GM18508 (cell line): Measurements from ENCODE around the gene ACTN1.
"Not testable (repeated sequence)": the region's sequence is repeated elsewhere in the genome, so short reads cannot be mapped to it uniquely, and the experiment has no call there.

Experiments used
- ATAC-seq: cut with Tn5 transposase; IDR thresholded peaks from one replicate; pipeline ENCODE4 v1.9.1; 2021; ENCODE audit warnings: moderate number of reproducible peaks; ENCODE audit not compliant: insufficient read depth, unreplicated experiment

The ACTN1 gene

GRCh38 chr14:68979021-68979721 is at the start of gene ACTN1:
TSS of gene ACTN1 (minus strand) at chr14:68979302. CDS start at chr14:68979056, 246 bp downstream.
- no peak for ATAC-seq

- ATAC-seq, result no peak
These were observed 48.3 kb upstream of the ACTN1 start for GRCh38 chr14:69027242-69027913.

GRCh38 chr14:69023035-69023434 is 43.9 kb upstream of the ACTN1 start:
- no peak for ATAC-seq

- not testable (repeated sequence) for ATAC-seq
These were observed 43.0 kb upstream of the ACTN1 start for GRCh38 chr14:69022093-69022492.

GRCh38 chr14:69017706-69018105 is 38.6 kb upstream of the ACTN1 start:
- ATAC-seq, result no peak

GRCh38 chr14:69014829-69015259 is 35.7 kb upstream of the ACTN1 start:
- ATAC-seq, result no peak

GRCh38 chr14:69013943-69014782 is 35.1 kb upstream of the ACTN1 start:
- no peak for ATAC-seq

- no peak for ATAC-seq
These were observed 33.3 kb upstream of the ACTN1 start for GRCh38 chr14:69012256-69012953.

- ATAC-seq, result no peak
These were observed 31.5 kb upstream of the ACTN1 start for GRCh38 chr14:69010648-69011047.

- ATAC-seq, result no peak
These were observed 29.4 kb upstream of the ACTN1 start for GRCh38 chr14:69008421-69008884.

- no peak for ATAC-seq
These were observed 27.2 kb upstream of the ACTN1 start for GRCh38 chr14:69006346-69006745.

GRCh38 chr14:69005432-69006148 is 26.5 kb upstream of the ACTN1 start:
- no peak for ATAC-seq

- no peak for ATAC-seq
These were observed 25.8 kb upstream of the ACTN1 start for GRCh38 chr14:69004731-69005431.

- ATAC-seq, result no peak
These were observed 24.5 kb upstream of the ACTN1 start for GRCh38 chr14:69003626-69004025.

GRCh38 chr14:69002069-69002468 is 23.0 kb upstream of the ACTN1 start:
- no peak for ATAC-seq

- ATAC-seq, result no peak
These were observed 22.3 kb upstream of the ACTN1 start for GRCh38 chr14:69001375-69001774.

- ATAC-seq, result no peak
These were observed 19.0 kb upstream of the ACTN1 start for GRCh38 chr14:68998062-68998461.

- ATAC-seq, result no peak
These were observed 16.6 kb upstream of the ACTN1 start for GRCh38 chr14:68995731-68996130.

GRCh38 chr14:68994056-68994455 is 15.0 kb upstream of the ACTN1 start:
- no peak for ATAC-seq
